RPMI8226 (cell line): ENCODE results near the gene TMEM242.

Experiments used
- DNase-seq: peaks from one replicate; pipeline ENCODE4 v3.0.0-alpha.2; 2015

The TMEM242 gene

DNA sequence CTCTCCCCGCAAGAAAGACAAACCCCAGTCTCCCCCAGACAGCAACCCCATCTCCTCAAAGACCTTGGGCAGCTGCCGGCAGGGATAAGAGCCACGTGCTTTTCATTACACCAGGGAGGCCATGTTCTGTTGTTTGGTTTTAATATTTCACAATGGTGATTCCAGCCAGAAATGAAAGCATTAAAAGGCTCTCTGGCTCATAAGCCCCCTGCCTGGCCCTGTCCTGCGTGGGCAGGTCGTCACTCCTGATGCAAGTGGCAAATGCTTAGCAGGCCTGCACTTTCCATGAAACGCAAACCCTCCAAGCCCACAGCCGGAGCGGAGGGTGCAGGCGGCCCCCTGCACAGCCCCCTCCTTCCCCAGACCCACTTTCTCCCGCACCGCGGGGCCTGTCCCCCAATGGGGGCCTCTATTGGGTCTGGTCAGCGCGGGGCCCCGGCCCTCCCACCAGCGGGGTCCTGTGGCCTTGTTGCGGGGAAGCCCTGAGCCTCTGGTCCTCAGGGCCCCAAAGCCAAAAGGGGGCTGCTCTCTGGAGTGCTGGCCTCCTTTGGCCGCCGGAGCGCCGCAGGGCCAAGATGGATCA lies 77.2 kb downstream of the TMEM242 start:
- DNase-seq, result no peak

GRCh38 chr6:157245436-157245835 lies 77.9 kb downstream of the TMEM242 start:
- DNase-seq, result no peak

DNA sequence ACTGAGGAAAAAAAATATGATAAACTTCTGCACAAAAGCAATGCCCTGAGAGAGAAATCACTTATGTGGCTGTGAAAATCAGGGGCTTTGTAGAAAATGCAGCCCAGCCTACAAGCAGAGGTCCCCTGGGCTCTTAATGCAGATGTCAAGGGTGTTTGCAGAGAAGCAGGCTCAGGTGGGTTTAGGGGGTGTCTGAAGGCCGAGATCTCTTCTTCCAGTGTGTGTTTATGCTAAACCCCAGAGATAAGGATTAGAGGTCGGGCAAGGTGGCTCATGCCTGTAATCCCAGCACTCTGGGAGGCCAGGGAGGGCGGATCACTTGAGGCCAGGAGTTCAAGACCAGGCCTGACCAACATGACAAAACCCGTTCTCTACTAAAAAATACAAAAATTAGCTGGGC lies 78.5 kb downstream of the TMEM242 start:
- DNase-seq, result no peak

- DNase-seq, result no peak
Observed at GRCh38 chr6:157244175-157244574, 79.1 kb downstream of the TMEM242 start.

DNA sequence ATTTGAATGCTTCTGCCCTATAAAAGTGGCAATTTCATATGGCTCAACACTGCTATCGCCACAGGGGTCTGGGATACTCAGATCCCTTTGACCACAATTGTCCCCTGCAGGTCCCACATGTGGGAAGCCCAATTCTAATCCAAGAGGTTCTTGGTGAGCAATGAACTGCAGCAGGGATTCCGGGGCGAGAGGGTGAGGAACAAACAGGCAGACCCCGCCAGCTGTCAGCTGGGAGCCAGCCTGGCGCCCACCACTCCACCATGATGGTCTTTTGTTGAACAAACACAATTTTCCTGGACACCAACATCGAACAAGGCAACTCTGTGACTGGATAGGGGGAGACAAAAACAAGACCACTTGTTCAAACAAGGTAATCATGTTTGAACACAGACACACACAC lies 80.5 kb downstream of the TMEM242 start:
- no peak for DNase-seq

GRCh38 chr6:157240960-157241311 lies 82.4 kb downstream of the TMEM242 start:
- no peak for DNase-seq

DNA sequence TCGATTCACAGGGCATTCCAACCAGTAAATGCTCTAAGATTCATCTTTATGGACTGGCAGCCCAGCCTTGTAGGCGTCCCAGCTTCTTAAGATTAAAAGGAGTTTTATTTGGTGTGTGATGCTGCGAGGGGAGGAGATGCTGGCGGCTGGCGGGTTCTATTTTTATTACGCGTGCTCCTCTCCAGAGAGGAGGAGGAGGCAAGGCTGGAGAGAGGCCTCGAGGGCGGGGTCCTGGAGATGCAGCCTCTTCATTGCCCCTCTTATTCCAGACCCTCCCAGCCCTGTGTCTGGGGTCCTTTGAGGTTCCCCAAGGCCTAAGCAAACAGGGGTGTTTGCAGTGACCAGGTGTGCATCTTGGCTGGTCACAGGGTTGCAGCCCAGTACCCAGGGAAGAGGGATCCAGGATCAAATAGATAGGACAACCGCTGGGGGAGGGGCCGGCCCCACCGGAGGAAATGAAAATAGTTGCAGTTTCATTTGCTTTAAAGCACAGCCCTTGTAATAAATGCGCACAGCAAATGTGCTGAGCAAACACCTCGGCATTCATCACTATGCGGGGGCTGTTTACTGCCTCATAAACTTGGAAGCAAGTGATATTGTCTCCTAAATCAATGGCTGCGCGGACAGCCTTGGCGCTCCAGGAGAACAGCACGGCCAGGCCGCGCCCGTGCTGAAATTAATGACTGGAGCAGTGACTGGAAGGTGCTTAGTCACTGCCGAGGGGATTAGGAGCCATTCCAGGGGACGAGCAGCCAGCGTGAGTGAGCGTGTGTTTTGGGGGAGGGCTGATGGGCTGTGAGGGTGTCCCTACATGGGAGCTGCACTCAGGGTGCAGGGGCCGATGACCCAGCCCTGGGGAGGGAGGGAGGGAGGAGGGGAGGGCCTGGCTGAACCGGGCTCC lies 83.0 kb downstream of the TMEM242 start:
- peak; percentile 56 for DNase-seq

- no peak for DNase-seq
Observed at GRCh38 chr6:157239671-157240058, 83.7 kb downstream of the TMEM242 start.
